ENCODE measurements around the gene WDR27.

- TF ChIP-seq TCF12 (IDR thresholded peaks at IDR 0.05; ENCODE audit: low read depth), result no peak
- TF ChIP-seq, protein P1, sequence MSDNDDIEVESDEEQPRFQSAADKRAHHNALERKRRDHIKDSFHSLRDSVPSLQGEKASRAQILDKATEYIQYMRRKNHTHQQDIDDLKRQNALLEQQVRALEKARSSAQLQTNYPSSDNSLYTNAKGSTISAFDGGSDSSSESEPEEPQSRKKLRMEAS (IDR thresholded peaks at IDR 0.05), result no peak
- TF ChIP-seq CREB1 (IDR thresholded peaks at IDR 0.05; ENCODE audit: low read depth), result no peak
Measured at GRCh38 chr6:169498916-169499513, 202.8 kb downstream of the WDR27 start.
